ENCODE data around the gene DCAF5. TPM values are rescaled to one million over a fixed set of nuclear protein-coding genes. Genes with fewer than 3 reads are reported as not detected.
A peak's percentile ranks its signal among the peaks of the same experiment; 100 is the strongest.

DCAF5 gene
- polyA plus RNA-seq, 3 donors = 22.2 to 55.1 (median 30.6) TPM

- TF ChIP-seq CTCF (IDR thresholded peaks at IDR 0.05) = no peak
Measured at GRCh38 chr14:69043596-69044260, 109.2 kb downstream of the DCAF5 start.

GRCh38 chr14:69042787-69043444 lies 110.0 kb downstream of the DCAF5 start:
- Histone ChIP-seq H3K9ac (ENCODE audit: insufficient read depth, low read length, poor library complexity, severe bottlenecking) (peak overlapping the region; percentile 52), H3K79me2 (ENCODE audit: insufficient read depth, low read length) (no peaks in the 10 kb centered on the region), H3K9me3 (replicated peaks in 1 of 2; ENCODE audit: control insufficient read depth in 1 of 2, insufficient read depth in 1 of 2, low read length in 2 of 2) (no peaks in the 10 kb centered on the region), H4K20me1 (ENCODE audit: insufficient read depth, low read length) (no peaks in the 10 kb centered on the region), H3K4me3 (replicated peaks in 1 of 3; ENCODE audit: low read depth in 2 of 3, low read length in 3 of 3) (peak overlapping the region in 2 of 3 experiments; percentile 19 to 57), H3K4me1 (ENCODE audit: control insufficient read depth in 1 of 2, insufficient read depth in 2 of 2, low read length in 2 of 2) (peaks cover 79 to 81% of the 10 kb centered on the region in 2 donors), H3K4me2 (replicated peaks; ENCODE audit: extremely low read depth, low read length, poor library complexity, severe bottlenecking) (peak overlapping the region; percentile 60), H3K36me3 (replicated peaks in 1 of 2; ENCODE audit: control insufficient read depth in 1 of 2, insufficient read depth in 2 of 2, low read length in 2 of 2) (no peaks in the 10 kb centered on the region), H3K27ac (ENCODE audit: low read depth in 1 of 2, low read length in 2 of 2) (peak overlapping the region; percentile 83 to 98), H2AFZ (ENCODE audit: insufficient read depth, low read depth, low read length, poor library complexity, severe bottlenecking) (peak overlapping the region; percentile 37), H3K27me3 (ENCODE audit: control insufficient read depth in 2 of 2, insufficient read depth in 2 of 2, low read length in 2 of 2) (no peaks in the 10 kb centered on the region)
- Mint-ChIP-seq H3K9me3 (peaks cover 0 to 4% (median 0%) of the 10 kb centered on the region in 7 donors), H3K27me3 (ENCODE audit: low read depth in 3 of 3) (peaks cover 0 to 6% (median 4%) of the 10 kb centered on the region in 3 donors), H3K27ac (peak overlapping the region; percentile 94 to 98 (median 97)), H3K36me3 (peaks cover 4 to 7% of the 10 kb centered on the region in 2 donors), H3K4me1 (peaks cover 83% of the 10 kb centered on the region), H3K4me3 (peak overlapping the region; percentile 60 to 80)
- WGBS (ENCODE audit: insufficient coverage) = 0% methylated on average over 5 of the region's 10 CpGs
- no peak for TF ChIP-seq CTCF (IDR thresholded peaks at IDR 0.05)
- DNase-seq = peak; percentile 70 to 92 (median 83)
- intact Hi-C loops (cut with micrococcal nuclease) = loop anchor here in 1 of 2 donors (5.0 kb wide), 1 partner anchor 111 kb away; no protein-coding TSS in a partner anchor

More at GRCh38 chr14:69043596-69044260, 109.2 kb downstream of the DCAF5 start:
- Histone ChIP-seq H3K79me2 (ENCODE audit: insufficient read depth, low read length) (no peaks in the 10 kb centered on the region), H3K4me1 (ENCODE audit: control insufficient read depth in 1 of 2, insufficient read depth in 2 of 2, low read length in 2 of 2) (peaks cover 79 to 81% of the 10 kb centered on the region in 2 donors), H3K4me2 (replicated peaks; ENCODE audit: extremely low read depth, low read length, poor library complexity, severe bottlenecking) (peak overlapping the region; percentile 60), H3K9ac (ENCODE audit: insufficient read depth, low read length, poor library complexity, severe bottlenecking) (peak overlapping the region; percentile 52), H3K36me3 (replicated peaks in 1 of 2; ENCODE audit: control insufficient read depth in 1 of 2, insufficient read depth in 2 of 2, low read length in 2 of 2) (no peaks in the 10 kb centered on the region), H3K9me3 (replicated peaks in 1 of 2; ENCODE audit: control insufficient read depth in 1 of 2, insufficient read depth in 1 of 2, low read length in 2 of 2) (no peaks in the 10 kb centered on the region), H2AFZ (ENCODE audit: insufficient read depth, low read depth, low read length, poor library complexity, severe bottlenecking) (peak overlapping the region; percentile 37), H3K27me3 (ENCODE audit: control insufficient read depth in 2 of 2, insufficient read depth in 2 of 2, low read length in 2 of 2) (no peaks in the 10 kb centered on the region), H3K27ac (ENCODE audit: low read depth in 1 of 2, low read length in 2 of 2) (peak overlapping the region; percentile 83 to 98), H3K4me3 (replicated peaks in 1 of 3; ENCODE audit: low read depth in 2 of 3, low read length in 3 of 3) (peak overlapping the region in 2 of 3 experiments; percentile 8 to 57), H4K20me1 (ENCODE audit: insufficient read depth, low read length) (no peaks in the 10 kb centered on the region)
- peaks cover 0 to 3% (median 0%) of the 10 kb centered on the region in 7 donors for H3K9me3 Mint-ChIP-seq
- peak overlapping the region; percentile 55 to 80 for H3K4me3 Mint-ChIP-seq
- intact Hi-C loops (cut with micrococcal nuclease) = loop anchor here in 1 of 2 donors (5.0 kb wide), 1 partner anchor 111 kb away; no protein-coding TSS in a partner anchor
- H3K4me1 Mint-ChIP-seq = peaks cover 87% of the 10 kb centered on the region
- WGBS (ENCODE audit: insufficient coverage) = 70% methylated on average over 3 of the region's 8 CpGs
- DNase-seq = peak; percentile 75 to 87 (median 86)
- H3K36me3 Mint-ChIP-seq = peaks cover 4 to 10% of the 10 kb centered on the region in 2 donors
- H3K27me3 Mint-ChIP-seq (ENCODE audit: low read depth in 3 of 3) = peaks cover 0 to 3% (median 2%) of the 10 kb centered on the region in 3 donors
- H3K27ac Mint-ChIP-seq = peak overlapping the region; percentile 94 to 98 (median 97)

All from CD14-positive monocyte (primary cell).